H1 (cell line): ENCODE measurements around the gene PAK6. TPM values are rescaled to one million over a fixed set of nuclear protein-coding genes. Genes with fewer than 3 reads are reported as not detected.

Experiments
- CTCF ChIA-PET: fragments of 300-600 bp; sonication (Branson Sonifier 250); formaldehyde crosslinking; loops from one replicate; lab custom pipeline; 2021; ENCODE audit not compliant: partially characterized antibody; lab: Charles Lee
- POLR2A ChIA-PET: fragments of 300-600 bp; sonication (Branson Sonifier 250); formaldehyde crosslinking; loops from one replicate; lab custom pipeline; 2021; ENCODE audit warnings: inconsistent platforms; ENCODE audit not compliant: partially characterized antibody; lab: Charles Lee
- DNase-seq, 2 experiments: peaks; one replicate each; pipeline versions ENCODE4 v3.0.0 to v3.0.0-alpha.2; 2010 to 2022; ENCODE audit warnings: low spot score in 2 of 2, low read depth in 1 of 2, mixed read lengths in 1 of 2
- FAIRE-seq: peaks from 2 replicates; lab custom pipeline; 2011; peaks lifted over from hg19 to GRCh38; lab: Jason Lieb, UNC
- H2AFZ ChIP-seq: 2 replicates; pipeline ENCODE4 v1.8.1; 2012; ENCODE audit warnings: low read length, inconsistent platforms
- H2AK5ac ChIP-seq: 2 replicates; pipeline ENCODE4 v1.6.1; 2013; ENCODE audit warnings: low read depth, low read length
- H2BK120ac ChIP-seq: replicated peaks from 2 replicates; pipeline ENCODE3; 2013; ENCODE audit warnings: low read depth, low read length, inconsistent platforms
- H2BK12ac ChIP-seq: 2 replicates; pipeline ENCODE4 v1.6.1; 2013; ENCODE audit warnings: low read depth, low read length
- H2BK15ac ChIP-seq: 2 replicates; pipeline ENCODE4 v1.6.1; 2013; ENCODE audit warnings: low read length
- H2BK20ac ChIP-seq: 2 replicates; pipeline ENCODE4 v1.6.1; 2013; ENCODE audit warnings: low read length
- H2BK5ac ChIP-seq: 2 replicates; pipeline ENCODE4 v1.6.1; 2013; ENCODE audit warnings: low read depth, low read length
- H3K14ac ChIP-seq: 2 replicates; pipeline ENCODE4 v1.6.1; 2013; ENCODE audit warnings: inconsistent platforms; ENCODE audit not compliant: insufficient read length
- H3K18ac ChIP-seq: 2 replicates; pipeline ENCODE4 v1.6.1; 2013; ENCODE audit warnings: low read length; ENCODE audit errors: extremely low read depth
- H3K23ac ChIP-seq: 2 replicates; pipeline ENCODE4 v1.6.1; 2013; ENCODE audit warnings: inconsistent platforms; ENCODE audit not compliant: insufficient read length
- H3K23me2 ChIP-seq: 2 replicates; pipeline ENCODE4 v1.6.1; 2013; ENCODE audit warnings: low read depth, low read length
- H3K27ac ChIP-seq: 2 replicates; pipeline ENCODE4 v1.6.1; 2011; ENCODE audit warnings: low read depth, low read length, inconsistent platforms
- H3K27me3 ChIP-seq, 4 experiments: replicated peaks in 1 of 4; 1 replicate in 1 of 4; 2 replicates in 3 of 4; pipeline versions ENCODE4 v1.6.1 to v1.8.1; 2011 to 2013; ENCODE audit warnings: low read length in 3 of 4, mild to moderate bottlenecking in 3 of 4, inconsistent platforms in 2 of 4, mixed read lengths in 2 of 4, moderate library complexity in 1 of 4; ENCODE audit not compliant: control insufficient read depth in 3 of 4, insufficient read depth in 3 of 4; ENCODE audit errors: extremely low read depth in 1 of 4
- H3K36me3 ChIP-seq, 4 experiments: 2 replicates each; pipeline versions ENCODE4 v1.6.1 to v1.8.1; 2011 to 2013; ENCODE audit warnings: mild to moderate bottlenecking in 4 of 4, low read length in 3 of 4, moderate library complexity in 2 of 4, control low read depth in 1 of 4, inconsistent platforms in 1 of 4; ENCODE audit not compliant: insufficient read depth in 4 of 4, control insufficient read depth in 2 of 4
- H3K4ac ChIP-seq: replicated peaks from 2 replicates; pipeline ENCODE3; 2013; ENCODE audit warnings: low read length, low read depth, mixed read lengths, inconsistent platforms; ENCODE audit not compliant: insufficient read length
- H3K4me1 ChIP-seq, 4 experiments: replicated peaks in 1 of 4; 1 replicate in 1 of 4; 2 replicates in 3 of 4; pipeline versions ENCODE4 v1.6.1 to v1.8.1; 2011 to 2013; ENCODE audit warnings: low read length in 3 of 4, inconsistent platforms in 2 of 4, mixed read lengths in 1 of 4; ENCODE audit not compliant: insufficient read depth in 4 of 4, control insufficient read depth in 3 of 4
- H3K4me2 ChIP-seq, 2 experiments: 2 replicates each; pipeline versions ENCODE4 v1.6.1 to v1.8.1; 2011 to 2013; ENCODE audit warnings: low read depth in 2 of 2, low read length in 2 of 2, control low read depth in 1 of 2, inconsistent platforms in 1 of 2, mild to moderate bottlenecking in 1 of 2; ENCODE audit not compliant: insufficient read depth in 1 of 2
- H3K4me3 ChIP-seq, 4 experiments: fragments of 200-600, 300-600 bp in 1 of 4; sonication (generic), shearing (Covaris generic), sonication (Bioruptor Twin) in 1 of 4; 2 replicates each; pipeline versions ENCODE4 v1.5.1 to v1.8.1; 2011 to 2016; ENCODE audit warnings: low read length in 4 of 4, low read depth in 3 of 4, control low read depth in 2 of 4, inconsistent platforms in 2 of 4, mild to moderate bottlenecking in 2 of 4, mixed read lengths in 1 of 4, moderate library complexity in 1 of 4; ENCODE audit not compliant: insufficient read depth in 2 of 4; ENCODE audit errors: extremely low read depth in 1 of 4
- H3K56ac ChIP-seq: replicated peaks from 2 replicates; pipeline ENCODE3; 2013; ENCODE audit warnings: low read depth, mild to moderate bottlenecking, mixed read lengths, low read length, inconsistent platforms; ENCODE audit not compliant: insufficient read length
- H3K79me1 ChIP-seq: 2 replicates; pipeline ENCODE4 v1.6.1; 2013; ENCODE audit warnings: low read depth, low read length, control low read depth
- H3K79me2 ChIP-seq, 2 experiments: 2 replicates each; pipeline versions ENCODE4 v1.6.1 to v1.8.1; 2012 to 2013; ENCODE audit warnings: low read length in 2 of 2, mild to moderate bottlenecking in 2 of 2, inconsistent platforms in 1 of 2; ENCODE audit not compliant: insufficient read depth in 2 of 2, control insufficient read depth in 1 of 2
- H3K9ac ChIP-seq, 4 experiments: replicated peaks in 1 of 4; 1 replicate in 1 of 4; 2 replicates in 3 of 4; pipeline versions ENCODE4 v1.6.1 to v1.8.1; 2011 to 2013; ENCODE audit warnings: low read depth in 3 of 4, low read length in 3 of 4, control low read depth in 2 of 4, mild to moderate bottlenecking in 2 of 4, moderate library complexity in 2 of 4, inconsistent platforms in 1 of 4; ENCODE audit errors: extremely low read depth in 1 of 4
- H3K9me3 ChIP-seq, 2 experiments: 2 replicates each; pipeline versions ENCODE4 v1.6.1 to v1.8.1; 2012 to 2013; ENCODE audit warnings: mild to moderate bottlenecking in 2 of 2, moderate library complexity in 2 of 2, control low read depth in 1 of 2, inconsistent platforms in 1 of 2, low read depth in 1 of 2, low read length in 1 of 2, mixed read lengths in 1 of 2; ENCODE audit not compliant: insufficient read depth in 2 of 2
- H4K20me1 ChIP-seq, 2 experiments: replicated peaks in 1 of 2; 2 replicates each; pipeline versions ENCODE3 to v1.8.1; 2011 to 2013; ENCODE audit warnings: inconsistent platforms in 2 of 2, low read length in 2 of 2, mild to moderate bottlenecking in 1 of 2; ENCODE audit not compliant: insufficient read depth in 2 of 2, control insufficient read depth in 1 of 2
- H4K5ac ChIP-seq: 2 replicates; pipeline ENCODE4 v1.6.1; 2013; ENCODE audit warnings: low read length, low read depth, mixed read lengths, inconsistent platforms; ENCODE audit not compliant: insufficient read length
- H4K8ac ChIP-seq: 2 replicates; pipeline ENCODE4 v1.8.0; 2013; ENCODE audit warnings: mild to moderate bottlenecking, moderate library complexity, low read length, inconsistent platforms; ENCODE audit not compliant: insufficient read depth; ENCODE audit errors: extremely low read depth
- H4K91ac ChIP-seq: replicated peaks from 2 replicates; pipeline ENCODE3; 2013; ENCODE audit warnings: low read length, mixed read lengths, inconsistent platforms; ENCODE audit not compliant: insufficient read length
- EGR1 ChIP-seq: IDR thresholded peaks from 2 replicates; pipeline ENCODE4 v1.6.1; 2011; ENCODE audit warnings: low read depth, low read length, borderline replicate concordance
- EZH2 ChIP-seq: fragments of 200-600 bp; sonication (generic); IDR thresholded peaks from 2 replicates; pipeline ENCODE4 v1.7.1; 2012; ENCODE audit warnings: low read depth, mild to moderate bottlenecking, moderate library complexity, low read length, inconsistent platforms; ENCODE audit not compliant: severe bottlenecking
- HDAC6 ChIP-seq: IDR thresholded peaks from one replicate; pipeline ENCODE4 v1.7.1; 2012; ENCODE audit warnings: low read depth, mild to moderate bottlenecking, inconsistent platforms, low read length, moderate library complexity
- KDM4A ChIP-seq: IDR thresholded peaks from one replicate; pipeline ENCODE4 v1.7.1; 2012; ENCODE audit warnings: low read depth, mild to moderate bottlenecking, moderate library complexity, low read length, inconsistent platforms; ENCODE audit not compliant: severe bottlenecking
- NRF1 ChIP-seq: IDR thresholded peaks from 2 replicates; pipeline ENCODE4 v1.6.1; 2011; ENCODE audit warnings: mild to moderate bottlenecking, low read depth, low read length, improper control_type of control experiment
- SAP30 ChIP-seq: fragments of 300-600 bp; sonication (generic); IDR thresholded peaks from 2 replicates; pipeline ENCODE4 v1.7.1; 2012; ENCODE audit warnings: low read length, moderate library complexity, mild to moderate bottlenecking, inconsistent platforms; ENCODE audit not compliant: insufficient read depth, insufficient replicate concordance
- SUZ12 ChIP-seq: fragments of 200-600 bp; sonication (generic); IDR thresholded peaks from 2 replicates; pipeline ENCODE4 v1.6.1; 2012; ENCODE audit warnings: mild to moderate bottlenecking, inconsistent platforms, low read length, moderate library complexity, mixed read lengths
- WGBS, 2 experiments: shearing (Covaris generic) in 1 of 2; methylation state at CpG; one replicate each; pipeline versions ENCODE4 v1.1.6 to v1.1.7; 2013 to 2015; ENCODE audit warnings: low lambda C conversion rate in 2 of 2, mixed read lengths in 2 of 2, inconsistent platforms in 1 of 2, low coverage in 1 of 2, missing lambda C conversion rate in 1 of 2; ENCODE audit not compliant: insufficient replicate concordance in 2 of 2, insufficient coverage in 1 of 2, insufficient read length in 1 of 2; ENCODE audit errors: extremely low coverage in 1 of 2, missing lambda C conversion rate in 1 of 2; 5-methylcytosine and 5-hydroxymethylcytosine counted together
- polyA plus RNA-seq, 7 experiments: library from polyadenylated mRNA; depleted of rRNA in 3 of 7; stranded (reverse) in 5 of 7; unstranded in 2 of 7; fragments of >200 nt in 5 of 7; fragments of 200-250 nt in 2 of 7; gene quantifications; 1 replicate in 5 of 7; 2 replicates in 1 of 7; 4 replicates in 1 of 7; pipeline versions ENCODE4 v1.2.1 to v1.2.3, GENCODE V29; 2011 to 2013; ENCODE audit warnings: missing spikeins in 2 of 7, mixed read lengths in 2 of 7
- total RNA-seq: library from RNA; stranded (reverse); fragmentation: NEBNext Ultra II Directional; extraction: Animal tissue kit (Norgen Biotek cat#: 25700); gene quantifications from 2 replicates; pipeline ENCODE4 v1.2.1, GENCODE V29; 2021

The PAK6 gene
- total and polyA plus RNA-seq, 2 of the 8 experiments (the other 6 are each of a cell fraction or from before 2014, with no cell fraction given) = 6.9 to 9.4 TPM

- no peaks in the 10 kb centered on the region; the same call in 1 of the 2 replicates for H3K79me1 ChIP-seq
- H3K14ac ChIP-seq = no peak overlapping the region
- no peak overlapping the region for H2BK20ac ChIP-seq
- H3K23ac ChIP-seq = no peak overlapping the region
- no peak overlapping the region for H2BK120ac ChIP-seq
- POLR2A ChIA-PET = interaction anchor here (0.8 to 2.2 kb wide), 9 partner anchors 10 to 55 kb away, joined by 3 to 13 read pairs (median 6); no protein-coding TSS in a partner anchor
- no peaks in the 10 kb centered on the region for H4K20me1 ChIP-seq
- no peak overlapping the region for H2AFZ ChIP-seq
- no peaks in the 10 kb centered on the region for H3K9me3 ChIP-seq
- H3K9ac ChIP-seq = no peak overlapping the region
- no peak overlapping the region for H4K91ac ChIP-seq
- TF ChIP-seq NRF1 = no peak
- no peak for TF ChIP-seq HDAC6
- peak; percentile 2; the same call in 1 of the 2 replicates for TF ChIP-seq EGR1
- TF ChIP-seq EZH2 = peak; percentile 41
- peak; percentile 41 for TF ChIP-seq SAP30
- peak; percentile 40; the same call in 1 of the 2 replicates for TF ChIP-seq SUZ12
- peak; percentile 71 for TF ChIP-seq KDM4A
- TF ChIP-seq, all 59 proteins: peak for 5
- peaks cover 13 to 36% (median 26%) of the 10 kb centered on the region in 4 experiments for H3K4me1 ChIP-seq
- CTCF ChIA-PET = interaction anchor here (0.7 to 23.9 kb wide), 15 partner anchors 9 to 202 kb away, joined by 3 to 584 read pairs (median 4); partner anchors contain the start of genes ANKRD63, CCDC9B, IVD and PLCB2
- H3K27me3 ChIP-seq = peaks cover 0 to 20% (median 9%) of the 10 kb centered on the region in 4 experiments; a peak in 4 of 7 replicates
- no peak for FAIRE-seq
- H2BK5ac ChIP-seq = 0 out of 2 replicates have a peak overlapping the region, but pooled peaks have one; percentile 11
- 0 out of 2 replicates have a peak overlapping the region, but pooled peaks have one; percentile 73 for H2BK15ac ChIP-seq
- no peak overlapping the region for H3K18ac ChIP-seq
- H3K4me3 ChIP-seq = peak overlapping the region; percentile 15 to 59 (median 40); a peak in 7 of 8 replicates
- H4K5ac ChIP-seq = no peak overlapping the region
- whole genome bisulfite sequencing, 2 experiments = 10% methylated on average over 26 of the region's 26 CpGs; no CpG with 5 or more reads in 1 of the 2 experiments
- no peak overlapping the region for H2AK5ac ChIP-seq
- peaks cover 0 to 4% (median 0%) of the 10 kb centered on the region in 4 experiments; a peak in 2 of 8 replicates for H3K36me3 ChIP-seq
- H3K79me2 ChIP-seq = peaks cover 0 to 14% of the 10 kb centered on the region in 2 experiments; a peak in 3 of 4 replicates
- no peak overlapping the region for H3K56ac ChIP-seq
- peak overlapping the region; percentile 70 to 90 for H3K4me2 ChIP-seq
- H4K8ac ChIP-seq = no peak overlapping the region; the same call in 1 of the 2 replicates
- H3K23me2 ChIP-seq = peaks cover 13% of the 10 kb centered on the region
- no peak overlapping the region for H3K4ac ChIP-seq
- H3K27ac ChIP-seq = no peak overlapping the region
- DNase-seq = peak in 1 of 2 experiments; percentile 55
- H2BK12ac ChIP-seq = no peak overlapping the region
Measured at GRCh38 chr15:40322531-40323238, 83.8 kb downstream of the PAK6 start.
